Stimulated activated CD4-positive, alpha-beta T cell treated with anti-CD3 and anti-CD28 coated beads, Interleukin-1b, Interleukin-23, amount 100 ng/mL, for 24 hours (primary cell): ENCODE data around the gene UBC.

Experiments used
- DNase-seq, 4 experiments: peaks; one replicate each; pipeline ENCODE4 v3.0.0-alpha.2; 2020; ENCODE audit warnings: low read depth in 4 of 4, low spot score in 1 of 4

Gene UBC

GRCh38 chr12:124914392-124915238, at the start of gene UBC:
Gene UBC (minus strand): TSS chr12:124914650. CDS start chr12:124913771, 879 bp downstream.
- peak; percentile 81 to 91 (median 86) for DNase-seq

GRCh38 chr12:124963211-124963610, 48.8 kb upstream of the UBC start:
- DNase-seq = no peak

- no peak for DNase-seq
These were observed 46.6 kb upstream of the UBC start for GRCh38 chr12:124961055-124961454.

- DNase-seq = no peak
These were observed 42.1 kb upstream of the UBC start for GRCh38 chr12:124956571-124956970.

GRCh38 chr12:124954771-124955170, 40.3 kb upstream of the UBC start:
- DNase-seq = no peak

- DNase-seq = no peak
These were observed 39.4 kb upstream of the UBC start for GRCh38 chr12:124953689-124954405.

GRCh38 chr12:124952801-124953200, 38.4 kb upstream of the UBC start:
- DNase-seq = no peak

- no peak for DNase-seq
These were observed 37.8 kb upstream of the UBC start for GRCh38 chr12:124952295-124952694.

- no peak for DNase-seq
These were observed 35.6 kb upstream of the UBC start for GRCh38 chr12:124949779-124950728.

- no peak for DNase-seq
These were observed 34.6 kb upstream of the UBC start for GRCh38 chr12:124949066-124949465.

GRCh38 chr12:124947561-124948398, 33.3 kb upstream of the UBC start:
- no peak for DNase-seq

GRCh38 chr12:124947013-124947412, 32.6 kb upstream of the UBC start:
- DNase-seq = no peak

GRCh38 chr12:124946447-124946793, 32.0 kb upstream of the UBC start:
- no peak for DNase-seq

- no peak for DNase-seq
These were observed 26.7 kb upstream of the UBC start for GRCh38 chr12:124941170-124941527.

- peak in 2 of 4 experiments; percentile 71 to 82 for DNase-seq
These were observed 26.1 kb upstream of the UBC start for GRCh38 chr12:124940393-124941169.

GRCh38 chr12:124940143-124940392, 25.6 kb upstream of the UBC start:
- no peak for DNase-seq

- peak in 3 of 4 experiments; percentile 83 to 91 (median 87) for DNase-seq
These were observed 25.1 kb upstream of the UBC start for GRCh38 chr12:124939421-124940142.

GRCh38 chr12:124939079-124939420, 24.6 kb upstream of the UBC start:
- peak in 1 of 4 experiments; percentile 30 for DNase-seq

GRCh38 chr12:124938587-124938986, 24.1 kb upstream of the UBC start:
- DNase-seq = no peak
